HG02759 (cell line): ENCODE data around the gene DRICH1.
"Not testable (repeated sequence)": the region's sequence is repeated elsewhere in the genome, so short reads cannot be mapped to it uniquely, and the experiment has no call there.

ENCODE experiments used
- ATAC-seq: cut with Tn5 transposase; IDR thresholded peaks from one replicate; pipeline ENCODE4 v1.9.1; 2021; ENCODE audit warnings: mild to moderate bottlenecking, moderate library complexity; ENCODE audit not compliant: unreplicated experiment

DRICH1 gene

GRCh38 chr22:23651676-23652075, 19.6 kb upstream of the DRICH1 start:
- ATAC-seq: no peak

DNA sequence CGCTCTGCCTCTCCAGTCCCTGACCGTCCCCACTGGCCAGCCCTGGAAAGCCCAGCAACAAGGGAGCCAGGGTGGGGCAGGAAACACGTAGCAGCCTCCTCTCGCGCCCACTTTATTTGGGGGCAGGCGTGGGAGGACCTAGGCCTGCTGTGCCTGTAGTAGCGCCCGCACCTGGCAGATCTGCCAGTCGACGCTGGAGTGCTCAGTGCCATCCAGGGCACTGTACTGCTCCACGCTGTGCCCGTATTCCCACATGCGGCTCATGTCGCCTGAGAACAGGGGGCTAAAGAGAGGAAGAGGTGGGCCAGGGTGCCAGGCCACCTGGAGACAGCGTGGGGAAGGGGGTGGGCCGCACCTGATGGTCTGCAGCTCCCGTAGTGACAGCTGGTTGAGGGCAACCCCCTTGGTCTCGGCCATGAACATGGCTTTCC, 17.0 kb upstream of the DRICH1 start:
- no peak for ATAC-seq

DNA sequence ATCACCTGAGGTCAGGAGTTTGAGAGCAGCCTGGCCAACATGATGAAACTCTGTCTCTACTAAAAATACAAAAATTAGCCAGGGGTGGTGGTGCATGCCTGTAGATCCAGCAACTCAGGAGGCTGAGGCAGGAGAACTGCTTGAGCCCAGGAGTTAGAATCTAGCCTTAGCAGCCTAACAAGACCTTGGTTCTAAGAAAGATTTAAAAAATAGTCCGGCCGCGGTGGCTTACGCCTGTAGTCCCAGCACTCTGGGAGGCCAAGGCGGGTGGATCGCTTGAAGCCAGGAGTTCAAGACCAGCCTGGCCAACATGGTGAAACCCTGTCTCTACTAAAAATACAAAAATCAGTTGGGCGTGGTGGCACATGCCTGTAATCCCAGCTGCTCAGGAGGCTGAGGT, 14.4 kb upstream of the DRICH1 start:
- ATAC-seq: not testable (repeated sequence)

DNA sequence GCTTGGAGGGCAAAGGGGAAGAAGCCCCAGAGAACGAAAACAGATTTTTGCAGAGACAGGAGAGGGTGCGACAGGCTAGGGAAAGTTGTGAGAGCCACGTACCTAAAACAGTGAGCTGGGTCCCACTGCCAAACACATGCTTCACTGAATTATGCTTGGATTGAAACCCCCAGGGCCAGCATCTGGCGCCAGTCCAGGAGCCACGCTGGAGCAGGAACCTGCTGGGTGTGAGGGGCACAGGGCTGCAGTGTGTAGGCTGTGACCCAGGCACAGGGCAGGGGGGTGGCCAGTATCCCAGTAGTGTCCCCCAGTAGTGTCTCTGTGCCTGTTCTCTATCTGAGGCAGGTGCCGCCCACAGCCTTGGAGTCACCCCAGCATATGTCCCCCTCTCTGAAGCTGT, 8.1 kb upstream of the DRICH1 start:
- ATAC-seq: not testable (repeated sequence)

- ATAC-seq: no peak
These were observed 7.5 kb upstream of the DRICH1 start for GRCh38 chr22:23639661-23640060.

- no peak for ATAC-seq
These were observed 6.5 kb upstream of the DRICH1 start for GRCh38 chr22:23638611-23639010.

DNA sequence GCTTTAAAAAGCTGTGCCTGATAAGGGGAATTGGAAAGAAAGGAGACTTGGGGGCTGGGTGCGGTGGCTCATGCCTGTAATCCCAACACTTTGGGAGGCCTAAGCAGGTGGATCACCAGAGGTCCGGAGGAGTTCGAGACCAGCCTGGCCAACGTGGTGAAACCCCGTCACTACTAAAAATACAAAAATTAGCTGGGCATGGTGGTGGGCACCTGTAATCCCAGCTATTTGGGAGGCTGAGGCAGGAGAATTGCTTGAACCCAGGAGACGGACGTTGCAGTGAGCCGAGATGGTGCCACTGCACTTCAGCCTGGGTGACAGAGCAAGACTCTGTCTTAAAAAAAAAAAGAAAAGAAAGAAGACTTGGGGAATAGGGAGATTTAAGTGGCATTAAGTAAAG, 3.2 kb upstream of the DRICH1 start:
- not testable (repeated sequence) for ATAC-seq

- not testable (repeated sequence) for ATAC-seq
These were observed 3.9 kb downstream of the DRICH1 start for GRCh38 chr22:23628056-23628743.

DNA sequence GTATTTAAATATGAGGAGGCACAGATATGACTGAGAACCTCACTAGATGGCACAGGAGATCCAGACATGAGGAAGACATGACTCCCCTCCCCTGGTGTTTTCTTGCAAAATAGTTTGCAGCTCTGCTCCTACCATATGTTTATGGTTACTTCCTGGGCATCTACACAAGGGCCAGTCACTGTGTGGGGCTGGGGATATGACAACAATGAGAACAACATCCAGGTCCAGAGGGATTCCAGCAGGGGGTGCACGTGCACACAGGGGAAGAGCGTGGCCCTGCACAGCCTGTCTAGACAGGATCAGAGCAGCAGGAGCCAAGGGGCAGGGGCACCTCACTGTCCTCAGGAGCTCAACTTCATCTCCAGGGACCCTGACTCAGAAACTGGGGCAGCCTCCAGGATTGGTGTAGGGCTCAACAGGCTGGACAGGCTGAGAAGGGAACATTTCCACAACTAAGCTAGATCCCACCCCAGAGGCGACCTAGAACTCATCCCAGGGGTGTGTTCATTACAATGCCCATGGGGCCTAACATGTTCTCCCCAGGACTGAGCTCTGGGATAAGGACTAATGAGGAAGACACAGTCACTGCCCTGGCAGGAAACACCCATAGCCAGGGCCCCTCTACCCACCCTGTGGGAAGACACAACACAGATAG, 4.6 kb downstream of the DRICH1 start:
- ATAC-seq: not testable (repeated sequence)

- no peak for ATAC-seq
These were observed 5.7 kb downstream of the DRICH1 start for GRCh38 chr22:23626286-23626975.

DNA sequence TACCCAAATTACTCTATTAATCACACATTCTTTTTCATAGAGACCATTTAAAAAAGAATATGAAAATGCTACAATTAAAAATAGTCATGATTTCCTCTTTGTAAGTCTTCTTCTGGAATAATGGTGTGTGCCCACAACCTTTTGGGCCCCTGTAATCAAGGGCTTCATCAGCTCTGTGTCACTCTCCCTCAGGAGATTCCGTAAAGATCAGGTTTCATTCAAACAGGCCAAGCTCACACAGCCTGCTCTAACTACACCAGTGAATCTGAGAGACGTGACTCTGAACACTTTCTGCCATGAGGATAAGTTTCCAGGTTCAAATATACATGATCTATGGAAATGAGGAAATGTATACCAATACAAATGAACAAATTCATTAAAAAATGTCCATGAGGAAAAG, 9.5 kb downstream of the DRICH1 start:
- no peak for ATAC-seq

DNA sequence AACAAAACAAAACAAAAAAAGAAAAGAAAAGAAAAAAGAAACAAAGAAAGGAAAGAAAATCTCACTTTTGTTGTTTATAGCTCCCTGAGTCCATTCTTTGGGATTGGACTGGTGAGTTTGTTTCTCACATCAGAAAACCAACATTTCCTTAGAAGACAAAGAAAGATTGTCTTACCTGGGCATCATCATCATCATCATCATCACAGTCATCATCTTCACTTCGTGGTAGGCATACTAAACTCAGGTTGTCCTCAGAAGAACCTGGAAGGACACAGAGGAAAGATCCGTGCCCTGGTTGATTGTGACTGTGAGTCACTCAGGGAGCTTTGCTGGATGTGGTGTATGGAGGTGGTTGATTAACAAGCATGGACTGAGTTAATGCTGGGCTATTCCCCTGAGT, 10.2 kb downstream of the DRICH1 start:
- not testable (repeated sequence) for ATAC-seq

DNA sequence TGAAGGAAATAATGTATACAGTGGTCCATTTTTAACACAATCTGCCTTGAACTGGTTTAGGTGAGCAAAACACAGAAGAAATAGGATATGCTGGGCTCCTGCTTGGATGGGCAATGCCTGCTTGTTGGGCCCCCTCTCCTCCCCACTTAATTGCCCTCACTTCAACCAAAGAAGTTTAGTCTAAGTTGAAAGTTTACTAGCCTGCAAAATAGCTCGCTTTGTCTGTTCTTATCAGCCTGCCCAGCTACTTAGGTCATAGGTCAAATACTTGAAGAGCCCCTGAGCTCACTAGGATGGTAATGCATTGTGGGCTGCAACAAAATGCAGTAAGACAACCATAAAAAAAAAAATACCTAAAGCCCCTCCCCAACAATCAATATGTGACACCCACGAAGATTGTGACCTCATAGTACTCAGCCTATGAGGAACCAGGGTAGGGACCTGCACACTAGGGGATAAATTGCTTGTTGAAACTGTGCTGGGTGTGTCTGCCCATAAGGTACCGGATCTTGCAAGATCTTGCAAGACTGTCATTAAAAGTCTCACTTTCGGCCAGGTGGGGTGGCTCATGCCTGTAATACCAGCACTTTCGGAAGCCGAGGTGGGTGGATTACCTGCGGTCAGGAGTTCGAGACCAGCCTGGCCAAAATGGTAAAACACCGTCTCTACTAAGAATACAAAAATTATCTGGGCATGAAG, 10.9 kb downstream of the DRICH1 start:
- no peak for ATAC-seq

GRCh38 chr22:23613193-23613972, 18.7 kb downstream of the DRICH1 start:
- no peak for ATAC-seq

DNA sequence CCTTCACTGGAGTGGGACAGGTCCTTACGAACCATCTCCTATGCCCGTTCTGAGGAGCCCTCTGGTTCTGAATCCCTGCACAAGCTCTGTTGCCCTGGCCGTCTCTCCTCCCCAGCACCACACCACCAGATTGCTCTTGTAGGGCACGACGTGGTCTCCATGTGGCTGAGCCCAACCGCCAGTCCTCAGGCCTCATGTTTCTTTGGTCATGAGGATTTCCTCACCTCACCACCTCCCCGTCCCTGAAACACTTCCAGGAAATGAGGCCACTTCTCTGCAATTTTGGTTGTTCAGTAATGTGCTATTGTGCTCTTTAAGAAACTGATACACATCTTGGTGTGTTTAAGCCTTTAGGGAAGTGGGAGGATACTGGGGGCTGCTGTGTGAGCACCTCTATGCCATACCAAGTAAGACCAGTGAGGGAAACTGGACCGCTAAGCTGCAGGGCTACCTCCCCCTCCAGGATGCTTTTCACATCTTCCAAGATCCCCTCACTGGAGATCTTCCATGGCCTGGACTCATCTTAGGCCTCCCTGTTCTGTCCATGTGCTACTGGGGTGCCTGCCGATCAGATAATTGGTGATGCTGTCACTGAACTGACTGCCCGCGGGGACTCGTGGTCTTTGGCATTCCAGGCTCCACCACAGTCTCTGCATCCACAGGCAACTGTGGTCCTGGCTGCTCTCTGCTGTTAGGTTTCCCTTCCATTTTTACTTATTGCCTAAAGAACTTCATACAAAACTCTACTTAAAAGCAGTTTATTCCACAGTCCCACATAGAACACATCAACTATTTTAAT, 21.9 kb downstream of the DRICH1 start:
- ATAC-seq: no peak

- no peak for ATAC-seq
These were observed 23.5 kb downstream of the DRICH1 start for GRCh38 chr22:23608583-23608982.

DNA sequence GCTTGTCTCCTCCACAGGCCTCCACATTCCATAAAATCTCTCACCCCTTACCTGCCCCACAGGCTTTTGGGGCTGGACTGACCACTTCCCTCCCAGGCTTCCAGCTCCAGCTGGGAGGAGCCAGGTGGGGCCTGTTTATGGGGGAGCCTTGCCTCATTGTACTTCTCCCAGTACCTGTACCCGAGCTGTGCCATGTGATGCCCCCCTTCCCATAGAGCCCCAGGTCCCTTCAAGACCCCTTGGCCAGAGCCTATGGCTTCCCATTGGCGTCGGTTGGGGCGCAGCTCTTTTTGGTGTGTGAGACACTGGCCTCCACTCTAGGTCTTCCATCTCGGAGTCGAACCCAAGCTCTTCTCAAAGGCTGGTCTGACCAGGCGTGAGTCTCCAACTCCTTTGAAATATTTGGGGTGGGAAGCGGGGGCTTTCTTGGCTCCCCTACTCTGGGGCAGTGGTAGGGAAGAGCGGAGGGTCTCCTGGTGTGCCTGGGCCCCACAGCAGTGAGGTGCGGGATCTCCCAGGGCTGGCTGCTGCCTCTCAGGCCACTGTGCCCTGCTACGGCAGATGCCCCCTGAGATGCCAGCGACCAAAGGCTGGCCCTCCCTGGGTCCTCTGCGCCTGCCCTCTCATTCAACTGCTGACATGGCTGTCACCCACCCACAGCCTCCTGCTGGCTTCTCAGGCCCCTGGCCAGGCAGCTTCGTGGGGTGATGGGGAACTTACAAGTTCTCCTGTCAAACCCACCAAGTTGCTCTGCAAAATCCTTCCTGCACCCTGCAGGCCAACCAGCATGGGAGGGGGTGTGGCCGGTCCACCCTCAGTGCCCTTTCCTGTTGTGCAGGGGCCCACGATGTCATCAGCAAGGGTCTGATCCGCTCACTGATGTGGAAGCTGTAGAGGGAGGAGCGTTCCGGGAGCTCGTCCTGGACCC, 25.7 kb downstream of the DRICH1 start:
- ATAC-seq: no peak

- no peak for ATAC-seq
These were observed 27.0 kb downstream of the DRICH1 start for GRCh38 chr22:23604939-23605712.
